Kidney epithelial cell (primary cell): ENCODE data around the gene MSMB. TPM values are rescaled to one million over a fixed set of nuclear protein-coding genes. Genes with fewer than 3 reads are reported as not detected.
"Not testable (repeated sequence)": the region's sequence is repeated elsewhere in the genome, so short reads cannot be mapped to it uniquely, and the experiment has no call there.

ENCODE experiments used
- DNase-seq: peaks from one replicate; pipeline ENCODE4 v3.0.0-alpha.2; 2010; ENCODE audit warnings: low read depth
- H3K27me3 ChIP-seq: 2 replicates; pipeline ENCODE4 v1.6.0; 2011; ENCODE audit warnings: low read length; ENCODE audit not compliant: control insufficient read depth, insufficient read depth
- H3K36me3 ChIP-seq: 2 replicates; pipeline ENCODE4 v1.5.1; 2011; ENCODE audit warnings: low read length; ENCODE audit not compliant: control insufficient read depth, insufficient read depth
- H3K4me3 ChIP-seq: 2 replicates; pipeline ENCODE4 v1.5.1; 2011; ENCODE audit warnings: low read depth, mild to moderate bottlenecking, control low read depth, low read length
- CTCF ChIP-seq: IDR thresholded peaks from 2 replicates; pipeline ENCODE4 v1.5.1; 2011; ENCODE audit warnings: mild to moderate bottlenecking, moderate library complexity, low read length, control low read depth, inconsistent platforms; ENCODE audit not compliant: insufficient read depth, poor library complexity, severe bottlenecking
- total RNA-seq: library from RNA; depleted of rRNA; stranded (reverse); fragments of >200 nt; gene quantifications from 2 replicates; pipeline ENCODE4 v1.2.3, GENCODE V29; 2015

The MSMB gene
- total RNA-seq: not detected in 2 replicates

GRCh38 chr10:46046261-46046660 is at the start of gene MSMB:
TSS of gene MSMB (minus strand) at chr10:46046269. CDS start at chr10:46046237, 32 bp downstream.
- peaks cover 4% of the 10 kb centered on the region for H3K27me3 ChIP-seq
- DNase-seq: no peak
- no peaks in the 10 kb centered on the region for H3K36me3 ChIP-seq
- no peak for TF ChIP-seq CTCF
- H3K4me3 ChIP-seq: no peak within 1 kb of the TSS

- no peak for DNase-seq
- Histone ChIP-seq H3K4me3 (no peak overlapping the region), H3K36me3 (no peaks in the 10 kb centered on the region), H3K27me3 (no peaks in the 10 kb centered on the region)
- TF ChIP-seq CTCF: no peak
Measured at GRCh38 chr10:46094931-46095750, 49.1 kb upstream of the MSMB start.

- Histone ChIP-seq H3K4me3 (no peak overlapping the region), H3K27me3 (no peaks in the 10 kb centered on the region), H3K36me3 (no peaks in the 10 kb centered on the region)
- no peak for TF ChIP-seq CTCF
- no peak for DNase-seq
Measured at GRCh38 chr10:46094197-46094500, 48.1 kb upstream of the MSMB start.

GRCh38 chr10:46093316-46094196 is 47.5 kb upstream of the MSMB start:
- not testable (repeated sequence) for DNase-seq, H3K36me3 ChIP-seq, H3K27me3 ChIP-seq, H3K4me3 ChIP-seq

- H3K4me3 ChIP-seq: no peak overlapping the region
- no peaks in the 10 kb centered on the region for H3K27me3 ChIP-seq
- no peak for TF ChIP-seq CTCF
- no peaks in the 10 kb centered on the region for H3K36me3 ChIP-seq
- no peak for DNase-seq
Measured at GRCh38 chr10:46092524-46093081, 46.5 kb upstream of the MSMB start.

- H3K36me3 ChIP-seq: no peaks in the 10 kb centered on the region
- no peak overlapping the region for H3K4me3 ChIP-seq
- H3K27me3 ChIP-seq: no peaks in the 10 kb centered on the region
- no peak for TF ChIP-seq CTCF
- DNase-seq: no peak
Measured at GRCh38 chr10:46091828-46092523, 45.9 kb upstream of the MSMB start.
